ENCODE results near the gene CLIP2.
"Not testable (repeated sequence)": the region's sequence is repeated elsewhere in the genome, so short reads cannot be mapped to it uniquely, and the experiment has no call there.

Gene CLIP2

GRCh38 chr7:74300926-74301325, 11.7 kb downstream of the CLIP2 start:
- no peak for DNase-seq

- no peak for DNase-seq
Measured at GRCh38 chr7:74302745-74303221, 13.6 kb downstream of the CLIP2 start.

GRCh38 chr7:74304550-74304949, 15.3 kb downstream of the CLIP2 start:
- no peak for DNase-seq

- no peak for DNase-seq
Measured at GRCh38 chr7:74306004-74306729, 17.0 kb downstream of the CLIP2 start.

- DNase-seq: no peak
Measured at GRCh38 chr7:74306730-74307469, 17.7 kb downstream of the CLIP2 start.

GRCh38 chr7:74307738-74308505, 18.7 kb downstream of the CLIP2 start:
- DNase-seq: no peak

- DNase-seq: no peak
Measured at GRCh38 chr7:74309181-74309580, 20.0 kb downstream of the CLIP2 start.

GRCh38 chr7:74311305-74311744, 22.1 kb downstream of the CLIP2 start:
- no peak for DNase-seq

GRCh38 chr7:74312418-74313028, 23.3 kb downstream of the CLIP2 start:
- DNase-seq: no peak

- not testable (repeated sequence) for DNase-seq
Measured at GRCh38 chr7:74315891-74316290, 26.7 kb downstream of the CLIP2 start.

- no peak for DNase-seq
Measured at GRCh38 chr7:74317146-74317782, 28.1 kb downstream of the CLIP2 start.

GRCh38 chr7:74318043-74318442, 28.8 kb downstream of the CLIP2 start:
- no peak for DNase-seq

- DNase-seq: no peak
Measured at GRCh38 chr7:74320645-74321221, 31.5 kb downstream of the CLIP2 start.

- not testable (repeated sequence) for DNase-seq
Measured at GRCh38 chr7:74322892-74323291, 33.7 kb downstream of the CLIP2 start.

- DNase-seq: no peak
Measured at GRCh38 chr7:74324531-74325209, 35.5 kb downstream of the CLIP2 start.

- no peak for DNase-seq
Measured at GRCh38 chr7:74325210-74325565, 36.0 kb downstream of the CLIP2 start.

- no peak for DNase-seq
Measured at GRCh38 chr7:74329225-74329624, 40.0 kb downstream of the CLIP2 start.

GRCh38 chr7:74332373-74333176, 43.4 kb downstream of the CLIP2 start:
- no peak for DNase-seq

- DNase-seq: no peak
Measured at GRCh38 chr7:74334030-74334429, 44.8 kb downstream of the CLIP2 start.

- no peak for DNase-seq
Measured at GRCh38 chr7:74337926-74338325, 48.7 kb downstream of the CLIP2 start.

Data from stimulated activated CD4-positive, alpha-beta T cell treated with anti-CD3 and anti-CD28 coated beads, Interleukin-2, amount 100 ng/mL, for 48 hours (primary cell).